Thyroid gland (tissue), 4 donors: ENCODE data around the gene PDE6D. TPM values are rescaled to one million over a fixed set of nuclear protein-coding genes. Genes with fewer than 3 reads are reported as not detected.

Source experiments
- DNase-seq, 2 donors: peaks; one replicate each; pipeline ENCODE4 v3.0.0-alpha.2; 2019
- H3K27ac ChIP-seq, 3 donors: fragments of 200-600 bp; sonication (generic); 1 replicate in 2 of 3; 2 replicates in 1 of 3; pipeline ENCODE4 v1.5.1; 2016 to 2019; ENCODE audit warnings: mild to moderate bottlenecking in 1 of 3, moderate library complexity in 1 of 3
- H3K27me3 ChIP-seq: fragments of 200-600 bp; sonication (generic); one replicate; pipeline ENCODE4 v1.5.1; 2019
- H3K36me3 ChIP-seq, 2 donors: fragments of 200-600 bp; sonication (generic); one replicate each; pipeline ENCODE4 v1.5.1; 2016 to 2019
- H3K4me1 ChIP-seq, 2 donors: fragments of 200-600 bp; sonication (generic); one replicate each; pipeline ENCODE4 v1.5.1; 2017 to 2019
- H3K4me3 ChIP-seq, 3 donors: fragments of 200-600 bp; sonication (generic); replicated peaks in 1 of 3; 1 replicate in 2 of 3; 2 replicates in 1 of 3; pipeline ENCODE4 v1.5.1; 2016; ENCODE audit warnings: mild to moderate bottlenecking in 1 of 3
- H3K9me3 ChIP-seq: fragments of 200-600 bp; sonication (generic); one replicate; pipeline ENCODE4 v1.5.1; 2017
- POLR2A ChIP-seq, 2 donors: fragments of 450-650 bp; IDR thresholded peaks; one replicate each; pipeline ENCODE4 v1.6.1; 2017; ENCODE audit warnings: antibody characterized with exemption in 2 of 2, mild to moderate bottlenecking in 2 of 2, moderate library complexity in 1 of 2
- WGBS, 2 donors: methylation state at CpG; one replicate each; pipeline ENCODE4 v1.1.5; 2017; 5-methylcytosine and 5-hydroxymethylcytosine counted together
- intact Hi-C: fragments of 100-400 bp; cut with DNase I; formaldehyde crosslinking; loops from one replicate; pipeline ENCODE4 v1.15.1; 2023
- total RNA-seq, 4 donors: library from RNA; depleted of rRNA; stranded (reverse); fragments of >200 nt; gene quantifications; one replicate each; pipeline ENCODE4 v1.2.3, GENCODE V29; 2016
- TF ChIP-seq, protein P1 (sequence below), 6 experiments: fragments of 200-600 bp in 3 of 6; fragments of 450-650 bp in 3 of 6; sonication (generic) in 3 of 6; IDR thresholded peaks; one replicate each; pipeline ENCODE4 v1.5.1; 2016 to 2019; ENCODE audit warnings: antibody characterized with exemption in 6 of 6, mild to moderate bottlenecking in 2 of 6, inconsistent platforms in 1 of 6, moderate library complexity in 1 of 6

PDE6D gene
- total RNA-seq, 4 donors from 2014 or later, result 19.8 to 46.1 (median 28.5) TPM

DNA sequence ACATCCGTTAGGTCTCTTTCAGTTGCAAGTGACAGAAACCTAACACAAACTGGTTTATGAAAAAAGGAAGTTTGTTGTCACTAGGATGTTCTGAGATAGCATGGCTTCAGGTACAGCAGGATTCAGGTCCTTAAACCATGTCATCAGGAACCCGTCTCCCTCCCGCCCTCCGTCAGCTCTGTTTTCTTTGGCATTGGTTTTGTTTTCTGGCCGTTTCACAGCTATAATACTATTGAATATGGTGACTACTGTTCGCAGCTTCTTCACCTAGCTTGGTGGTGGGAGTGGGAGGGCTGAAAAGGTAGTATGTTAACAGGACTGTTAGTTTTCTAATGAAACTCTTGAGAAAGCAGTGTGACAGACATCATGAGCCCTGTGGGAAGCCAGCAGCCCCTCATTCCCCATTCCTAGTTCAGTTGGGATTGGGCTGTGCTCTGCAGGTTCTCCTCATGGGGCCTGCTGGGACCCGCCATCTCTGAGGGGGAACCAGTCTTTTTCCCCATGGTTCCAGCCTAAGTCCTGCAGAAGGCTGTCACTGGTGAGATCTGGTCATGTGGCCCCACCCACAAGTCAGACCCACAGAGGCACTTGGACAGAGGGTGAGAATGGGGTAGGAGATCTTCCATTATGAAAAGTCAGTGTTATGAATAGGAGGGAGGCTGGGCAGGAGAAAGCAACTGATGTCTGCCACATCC is 60.6 kb downstream of the PDE6D start:
- 72 to 80% methylated on average over 7 of the region's 7 CpGs for WGBS, 2 donors

DNA sequence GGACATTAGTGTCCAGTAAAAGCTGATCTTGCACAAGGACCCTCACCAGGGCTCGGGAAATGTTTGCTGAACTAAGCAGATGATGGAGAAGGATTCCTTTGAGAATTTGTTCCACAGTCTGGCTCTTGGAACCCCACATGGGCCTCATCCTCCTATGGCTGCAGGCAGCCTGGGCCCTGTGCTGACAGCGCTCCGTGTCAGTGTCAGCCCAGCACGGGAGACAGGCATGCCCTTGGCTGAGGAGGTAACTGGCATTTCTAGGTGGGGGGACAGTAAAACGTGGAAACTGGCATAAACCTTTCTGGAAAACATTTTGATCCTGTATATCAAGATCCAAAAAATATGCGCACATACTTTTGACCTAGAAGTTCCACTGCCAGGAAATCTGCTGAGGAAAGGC is 62.3 kb downstream of the PDE6D start:
- Histone ChIP-seq H3K27ac (no peak overlapping the region), H3K4me3 (no peak overlapping the region), H3K4me1 (peaks cover 3 to 12% of the 10 kb centered on the region in 2 donors), H3K9me3 (no peaks in the 10 kb centered on the region), H3K36me3 (no peaks in the 10 kb centered on the region), H3K27me3 (no peaks in the 10 kb centered on the region)
- intact Hi-C loops, result no loop called here
- WGBS, 2 donors, result 77 to 86% methylated on average over 6 of the region's 6 CpGs
- TF ChIP-seq, protein P1, sequence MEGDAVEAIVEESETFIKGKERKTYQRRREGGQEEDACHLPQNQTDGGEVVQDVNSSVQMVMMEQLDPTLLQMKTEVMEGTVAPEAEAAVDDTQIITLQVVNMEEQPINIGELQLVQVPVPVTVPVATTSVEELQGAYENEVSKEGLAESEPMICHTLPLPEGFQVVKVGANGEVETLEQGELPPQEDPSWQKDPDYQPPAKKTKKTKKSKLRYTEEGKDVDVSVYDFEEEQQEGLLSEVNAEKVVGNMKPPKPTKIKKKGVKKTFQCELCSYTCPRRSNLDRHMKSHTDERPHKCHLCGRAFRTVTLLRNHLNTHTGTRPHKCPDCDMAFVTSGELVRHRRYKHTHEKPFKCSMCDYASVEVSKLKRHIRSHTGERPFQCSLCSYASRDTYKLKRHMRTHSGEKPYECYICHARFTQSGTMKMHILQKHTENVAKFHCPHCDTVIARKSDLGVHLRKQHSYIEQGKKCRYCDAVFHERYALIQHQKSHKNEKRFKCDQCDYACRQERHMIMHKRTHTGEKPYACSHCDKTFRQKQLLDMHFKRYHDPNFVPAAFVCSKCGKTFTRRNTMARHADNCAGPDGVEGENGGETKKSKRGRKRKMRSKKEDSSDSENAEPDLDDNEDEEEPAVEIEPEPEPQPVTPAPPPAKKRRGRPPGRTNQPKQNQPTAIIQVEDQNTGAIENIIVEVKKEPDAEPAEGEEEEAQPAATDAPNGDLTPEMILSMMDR (IDR thresholded peaks at IDR 0.05), result no peak
- TF ChIP-seq POLR2A (IDR thresholded peaks at IDR 0.05), result no peak
- DNase-seq, result no peak

More for the DNA sequence above, 60.6 kb downstream of the PDE6D start:
- no peak for DNase-seq
- intact Hi-C loops, result no loop called here
- H3K36me3 ChIP-seq, result no peaks in the 10 kb centered on the region
- no peak overlapping the region for H3K4me3 ChIP-seq
- H3K27ac ChIP-seq, result no peak overlapping the region
- no peaks in the 10 kb centered on the region for H3K4me1 ChIP-seq
- no peaks in the 10 kb centered on the region for H3K27me3 ChIP-seq
- TF ChIP-seq POLR2A (IDR thresholded peaks at IDR 0.05), result no peak
- TF ChIP-seq, protein P1 (IDR thresholded peaks at IDR 0.05), result no peak
- H3K9me3 ChIP-seq, result no peaks in the 10 kb centered on the region

DNA sequence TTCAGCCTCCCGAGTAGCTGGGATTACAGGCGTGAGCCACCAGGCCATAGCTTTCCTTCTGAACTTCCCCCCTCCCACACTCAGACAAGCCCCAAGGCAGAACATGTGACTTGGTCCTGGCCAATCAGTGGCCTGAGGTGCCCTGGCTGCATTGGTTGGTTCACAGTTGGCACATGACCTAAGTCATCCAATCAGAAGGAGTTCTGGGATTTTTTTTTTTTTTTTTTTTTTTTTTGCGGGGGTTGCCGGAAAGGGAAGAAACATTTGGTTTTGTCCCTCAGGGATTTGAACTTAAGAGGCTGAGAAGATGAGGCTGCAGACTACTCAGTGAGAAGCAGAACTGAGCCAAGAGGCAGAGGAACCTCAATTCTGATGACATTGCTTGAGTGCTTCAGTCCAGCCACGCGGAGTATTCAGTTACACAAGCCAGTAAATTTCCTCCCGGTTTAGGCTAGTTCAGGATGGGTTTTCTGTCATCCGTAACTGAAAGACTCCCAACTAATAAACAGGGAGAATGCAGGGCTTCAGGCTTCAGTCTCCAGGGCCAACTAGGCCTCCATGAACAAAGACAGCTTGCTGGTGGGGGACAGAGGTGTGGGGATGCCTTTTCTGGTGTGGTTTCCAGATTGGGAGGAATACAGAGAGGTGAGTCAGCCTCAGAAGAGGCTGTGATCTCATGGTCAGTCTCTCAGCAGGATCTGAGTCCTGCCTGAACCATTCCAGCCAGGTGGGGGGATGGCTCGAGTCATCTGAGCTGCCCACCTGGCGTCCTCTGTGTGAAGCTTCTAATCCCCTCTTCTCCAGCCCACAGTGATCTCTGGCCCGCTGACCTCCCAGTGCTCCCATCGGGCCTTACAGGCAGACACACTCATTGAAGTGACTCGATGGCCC is 63.6 kb downstream of the PDE6D start:
- no peak overlapping the region for H3K4me3 ChIP-seq
- H3K4me1 ChIP-seq, result peaks cover 8 to 18% of the 10 kb centered on the region in 2 donors
- H3K27me3 ChIP-seq, result no peaks in the 10 kb centered on the region
- TF ChIP-seq, protein P1 (IDR thresholded peaks at IDR 0.05), result no peak
- TF ChIP-seq POLR2A (IDR thresholded peaks at IDR 0.05), result no peak
- 71 to 80% methylated on average over 10 to 13 of the region's 13 CpGs for WGBS, 2 donors
- intact Hi-C loops, result no loop called here
- DNase-seq, result no peak
- H3K36me3 ChIP-seq, result peaks cover under 1 to 3% of the 10 kb centered on the region in 2 donors
- no peaks in the 10 kb centered on the region for H3K9me3 ChIP-seq
- no peak overlapping the region for H3K27ac ChIP-seq

DNA sequence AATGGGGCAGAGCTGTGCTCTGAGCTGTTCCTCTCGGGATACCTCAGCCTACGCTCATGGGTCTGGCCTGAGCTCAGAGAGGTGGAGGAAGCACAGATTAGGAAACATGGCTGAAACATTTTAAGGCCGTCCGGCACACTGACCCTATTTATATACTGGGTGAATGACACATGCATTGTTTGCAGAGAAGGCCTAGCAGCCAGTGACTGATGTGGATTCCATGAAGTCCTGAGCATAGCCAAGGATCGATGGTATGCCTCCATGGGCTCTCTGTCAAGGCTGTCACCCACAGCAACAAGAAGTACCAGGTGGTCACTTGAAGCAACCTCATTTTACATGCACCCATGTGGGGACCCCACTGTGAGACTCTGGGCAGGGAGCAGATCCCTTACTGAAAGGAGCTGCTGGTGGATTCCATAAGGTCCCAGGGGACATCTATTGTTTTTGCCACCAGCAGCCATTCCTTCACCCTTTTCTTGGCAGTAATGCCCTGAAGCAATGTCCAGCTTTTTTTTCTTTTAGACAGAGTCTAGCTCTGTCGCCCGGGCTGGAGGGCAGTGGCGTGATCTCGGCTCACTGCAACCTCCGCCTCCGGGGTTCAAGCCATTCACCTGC is 64.3 kb downstream of the PDE6D start:
- no peak for TF ChIP-seq POLR2A (IDR thresholded peaks at IDR 0.05)
- TF ChIP-seq, protein P1 (IDR thresholded peaks at IDR 0.05), result no peak
- H3K4me3 ChIP-seq, result no peak overlapping the region
- DNase-seq, result no peak
- H3K27ac ChIP-seq, result no peak overlapping the region
- H3K36me3 ChIP-seq, result peaks cover 7 to 9% of the 10 kb centered on the region in 2 donors
- no peaks in the 10 kb centered on the region for H3K9me3 ChIP-seq
- 87 to 91% methylated on average over 10 to 11 of the region's 11 CpGs for WGBS, 2 donors
- intact Hi-C loops, result no loop called here
- no peaks in the 10 kb centered on the region for H3K27me3 ChIP-seq
- H3K4me1 ChIP-seq, result peaks cover 13 to 26% of the 10 kb centered on the region in 2 donors
